GM21619 (cell line): Measurements from ENCODE around the gene MROH7.

Experiments
- ATAC-seq: cut with Tn5 transposase; IDR thresholded peaks from one replicate; pipeline ENCODE4 v1.9.1; 2021; ENCODE audit not compliant: unreplicated experiment

The MROH7 gene

GRCh38 chr1:54695221-54695620 lies 53.6 kb downstream of the MROH7 start:
- ATAC-seq = no peak

- ATAC-seq = no peak
Observed at GRCh38 chr1:54695764-54696163, 54.2 kb downstream of the MROH7 start.

DNA sequence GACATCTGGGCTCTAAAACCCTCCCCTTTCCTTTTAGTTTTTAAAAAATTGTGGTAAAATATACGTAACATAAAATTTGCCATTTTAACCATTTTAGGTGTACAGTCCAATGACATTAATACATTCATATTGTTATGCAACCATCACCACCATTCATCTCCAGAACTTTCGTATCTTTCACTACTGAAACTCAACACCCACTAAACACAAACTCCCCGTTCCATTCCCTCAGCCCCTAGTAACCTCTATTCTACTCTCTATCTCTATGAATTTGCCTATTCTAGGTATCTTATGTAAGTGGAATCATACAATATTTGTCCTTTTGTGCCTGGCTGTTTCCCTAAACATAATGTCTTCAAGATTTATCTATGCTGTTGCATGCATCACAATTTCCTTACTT lies 54.7 kb downstream of the MROH7 start:
- no peak for ATAC-seq

- ATAC-seq = no peak
Observed at GRCh38 chr1:54697896-54698295, 56.3 kb downstream of the MROH7 start.

- no peak for ATAC-seq
Observed at GRCh38 chr1:54698346-54698745, 56.8 kb downstream of the MROH7 start.

DNA sequence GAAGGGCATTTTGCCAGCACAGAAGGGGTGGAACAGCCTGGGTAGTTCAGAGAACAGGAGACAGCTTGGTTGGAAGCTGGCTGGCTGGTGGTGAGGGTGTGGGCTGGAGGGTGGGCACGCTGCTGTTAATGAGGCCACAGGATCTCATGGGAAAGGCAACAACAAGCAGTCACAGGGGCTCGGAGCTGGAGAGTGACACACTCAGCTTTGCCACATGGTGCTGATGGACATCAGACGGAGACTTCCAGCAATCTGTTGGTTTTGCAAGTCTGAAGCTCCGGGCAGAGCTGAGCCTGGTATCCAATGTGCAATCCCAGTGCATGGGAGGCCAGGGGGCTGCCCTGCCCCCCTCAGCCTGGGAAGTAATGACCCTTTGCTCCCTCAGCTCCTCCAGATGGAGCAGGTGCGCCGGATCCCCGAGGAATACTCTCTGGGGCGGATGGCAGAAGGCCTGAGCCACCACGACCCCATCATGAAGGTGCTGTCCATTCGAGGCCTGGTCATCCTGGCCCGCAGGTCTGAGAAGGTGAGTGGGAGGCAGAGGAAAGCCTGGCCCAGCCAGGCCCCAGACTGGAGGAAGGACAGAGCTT lies 58.4 kb downstream of the MROH7 start:
- ATAC-seq = no peak

- ATAC-seq = no peak
Observed at GRCh38 chr1:54701066-54701465, 59.5 kb downstream of the MROH7 start.

DNA sequence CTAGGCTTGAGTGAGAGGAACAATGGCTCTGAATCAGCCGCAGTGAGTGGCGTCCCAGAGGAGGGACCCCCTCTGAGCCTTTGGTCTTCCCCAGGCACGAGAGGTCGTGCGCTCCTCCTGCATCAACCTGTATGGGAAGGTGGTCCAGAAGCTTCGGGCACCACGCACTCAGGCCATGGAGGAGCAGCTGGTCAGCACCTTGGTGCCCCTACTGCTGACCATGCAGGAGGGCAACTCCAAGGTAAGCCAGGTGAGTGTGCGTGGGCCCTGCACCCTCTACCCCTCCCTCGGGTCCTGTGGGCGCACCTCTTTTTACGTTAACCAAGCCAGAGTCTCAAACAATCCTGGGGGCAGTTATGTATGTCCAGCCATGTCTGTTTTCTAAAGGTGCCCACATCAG lies 60.4 kb downstream of the MROH7 start:
- ATAC-seq = no peak

DNA sequence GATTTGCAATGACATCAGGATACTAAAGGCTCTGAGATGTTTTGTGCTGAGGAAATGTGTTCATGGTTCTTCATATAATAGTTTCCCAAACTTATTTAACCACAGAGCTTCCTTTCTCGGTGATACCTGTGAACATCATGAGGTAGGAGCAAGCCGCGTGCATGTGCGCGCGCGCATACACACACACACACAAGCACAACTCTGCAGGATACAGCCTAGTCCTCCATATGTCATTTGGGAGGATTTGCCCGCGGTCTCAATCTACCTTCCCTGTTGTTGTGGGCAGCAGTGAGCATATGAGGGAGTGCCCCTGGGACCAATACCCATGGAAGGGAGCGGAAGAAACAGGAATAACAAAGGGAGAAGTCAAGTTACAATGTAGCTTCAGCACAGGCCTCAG lies 61.9 kb downstream of the MROH7 start:
- ATAC-seq = no peak

DNA sequence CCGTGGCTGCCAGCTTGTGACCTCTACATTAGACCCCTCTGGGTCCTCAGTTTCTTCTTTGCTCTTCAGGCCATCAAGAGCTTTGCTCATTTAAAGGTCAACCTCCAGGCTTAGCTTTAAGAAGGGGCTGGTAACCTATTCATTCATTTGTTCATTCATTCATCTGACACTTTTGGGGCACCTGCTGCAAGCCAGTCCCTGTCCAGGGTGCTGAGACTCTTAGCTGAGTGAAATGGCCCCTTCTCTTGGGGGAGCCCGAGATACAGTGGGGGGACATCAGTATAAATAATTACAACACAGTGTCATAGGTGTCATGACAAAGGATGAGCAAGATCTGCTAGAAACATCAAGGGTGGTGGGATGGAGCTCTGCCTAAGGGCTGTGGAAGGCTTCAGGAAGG lies 63.6 kb downstream of the MROH7 start:
- ATAC-seq = no peak

- ATAC-seq = no peak
Observed at GRCh38 chr1:54706419-54706818, 64.8 kb downstream of the MROH7 start.

- no peak for ATAC-seq
Observed at GRCh38 chr1:54708385-54708784, 66.8 kb downstream of the MROH7 start.

- no peak for ATAC-seq
Observed at GRCh38 chr1:54709547-54710292, 68.1 kb downstream of the MROH7 start.

DNA sequence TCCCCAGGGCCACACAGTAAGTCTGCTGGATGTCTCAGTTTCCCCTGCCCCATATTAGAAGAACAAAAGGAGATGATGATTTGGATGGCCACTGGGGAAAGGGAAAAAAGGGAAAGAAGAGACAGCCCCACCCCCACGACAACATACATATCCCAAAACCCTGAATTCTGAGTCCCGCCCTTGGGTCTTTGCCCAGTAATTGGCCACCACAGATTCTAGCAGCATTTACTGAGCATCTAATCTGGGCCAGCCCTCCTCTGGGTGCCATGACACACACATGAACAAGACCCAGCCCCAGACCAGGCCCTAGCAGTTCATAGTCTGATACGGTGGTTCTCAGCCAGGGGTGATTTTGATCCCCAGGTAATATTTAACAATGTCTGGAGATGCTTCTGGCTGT lies 68.8 kb downstream of the MROH7 start:
- no peak for ATAC-seq

GRCh38 chr1:54710841-54711240 lies 69.3 kb downstream of the MROH7 start:
- no peak for ATAC-seq

- ATAC-seq = no peak
Observed at GRCh38 chr1:54711536-54711935, 70.0 kb downstream of the MROH7 start.

DNA sequence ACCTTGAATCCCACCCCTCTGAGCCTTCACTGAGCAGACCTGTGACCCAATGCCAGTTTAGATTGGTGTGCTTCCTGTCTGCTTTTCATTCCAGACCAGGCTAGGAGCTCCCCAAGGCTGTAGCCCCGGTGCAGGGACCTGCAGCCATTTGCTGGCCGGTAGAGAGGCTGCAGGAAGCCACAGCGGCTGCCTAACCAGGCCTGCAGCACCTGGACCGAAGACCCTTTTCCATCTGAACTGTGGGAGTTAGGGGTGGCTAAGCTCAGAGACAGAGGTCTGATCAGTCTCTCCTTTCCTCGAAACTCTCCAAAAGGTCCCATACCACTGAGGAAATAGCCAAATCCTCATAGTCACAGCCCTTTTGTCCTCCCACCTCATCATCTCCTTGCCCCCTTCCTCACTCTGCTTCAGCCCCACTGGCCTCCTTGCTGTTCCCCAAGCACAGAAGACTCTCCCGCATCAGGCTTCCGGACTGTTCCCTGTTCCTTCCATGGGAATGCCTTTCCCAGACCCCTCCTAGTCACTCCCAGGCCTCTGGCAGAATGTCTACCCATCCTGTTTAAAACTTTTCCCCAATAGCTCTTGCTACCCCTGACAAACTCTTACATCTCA lies 73.4 kb downstream of the MROH7 start:
- ATAC-seq = no peak

DNA sequence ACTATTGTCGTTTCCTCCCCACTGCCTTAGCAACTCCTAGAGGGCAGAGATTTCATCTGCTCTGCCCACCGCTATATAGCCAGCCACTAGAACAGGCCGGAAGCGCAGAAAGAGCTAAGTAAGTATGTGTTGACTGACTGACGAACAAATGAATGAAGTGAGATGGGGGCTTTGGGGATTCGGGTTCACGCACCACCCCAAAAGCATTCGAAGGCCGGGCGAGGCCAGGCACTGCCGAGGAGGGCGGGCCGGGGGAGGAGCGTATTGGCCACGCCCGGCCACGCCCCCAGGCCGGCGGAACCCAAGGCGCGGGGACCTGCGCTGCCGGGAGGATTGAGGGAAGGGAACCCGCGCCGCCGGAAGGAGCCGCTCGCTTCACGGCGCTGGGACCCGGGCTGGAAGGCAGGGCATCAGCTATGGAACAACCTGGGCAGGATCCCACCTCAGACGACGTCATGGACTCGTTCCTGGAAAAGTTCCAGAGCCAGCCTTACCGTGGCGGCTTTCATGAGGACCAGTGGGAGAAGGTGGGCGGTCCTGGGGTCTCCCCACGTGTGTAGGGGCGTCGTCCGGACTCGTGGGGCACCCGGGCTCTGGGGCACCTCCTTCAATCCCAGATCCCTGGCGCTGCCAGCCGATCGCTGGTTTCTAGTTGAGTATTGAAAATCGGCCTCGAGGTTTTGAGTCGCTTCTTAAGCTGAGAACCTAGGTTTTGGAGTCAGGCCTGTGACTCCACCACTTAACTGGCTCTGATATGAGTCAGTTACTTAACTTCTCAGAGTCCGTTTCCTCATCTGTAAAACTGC lies 74.1 kb downstream of the MROH7 start, which contains the start of gene TTC4:
TSS of gene TTC4 (plus strand) at position 369 of the 806 bp plus-strand sequence. CDS start at position 417, 48 bp downstream.
- ATAC-seq = peak; percentile 97

DNA sequence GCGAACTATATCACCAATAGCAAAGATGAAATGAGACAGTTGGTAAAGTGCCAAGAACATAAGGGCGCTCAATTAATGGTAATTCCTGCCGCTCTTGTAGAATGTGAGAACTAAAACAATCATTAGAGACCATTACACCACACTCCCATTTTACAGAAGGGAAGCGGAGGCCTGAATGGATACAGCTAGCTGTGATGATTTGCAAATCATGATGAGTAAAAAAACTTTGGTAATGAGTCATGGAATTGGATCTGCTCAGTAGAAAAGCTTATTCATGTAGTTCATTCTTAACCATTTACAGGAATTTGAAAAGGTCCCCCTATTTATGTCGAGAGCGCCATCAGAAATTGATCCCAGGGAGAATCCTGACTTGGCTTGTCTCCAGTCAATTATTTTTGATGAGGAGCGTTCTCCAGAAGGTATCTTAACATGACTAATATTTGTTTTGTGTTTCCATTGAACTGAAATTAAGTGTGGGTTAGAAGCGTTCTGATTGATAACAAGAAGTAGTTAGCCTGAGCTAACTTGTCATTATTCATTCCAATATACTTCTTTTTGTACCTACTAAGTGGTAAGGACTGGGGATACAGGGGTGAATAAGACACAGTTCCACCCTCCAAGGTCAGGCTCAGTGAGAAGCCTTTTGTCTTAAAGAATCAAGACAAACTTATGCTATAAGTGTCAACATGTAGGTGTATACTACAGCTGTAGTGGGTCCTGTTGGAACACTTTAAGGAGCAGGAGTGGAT lies 74.9 kb downstream of the MROH7 start:
- ATAC-seq = no peak

- no peak for ATAC-seq
Observed at GRCh38 chr1:54721719-54722118, 80.1 kb downstream of the MROH7 start.

DNA sequence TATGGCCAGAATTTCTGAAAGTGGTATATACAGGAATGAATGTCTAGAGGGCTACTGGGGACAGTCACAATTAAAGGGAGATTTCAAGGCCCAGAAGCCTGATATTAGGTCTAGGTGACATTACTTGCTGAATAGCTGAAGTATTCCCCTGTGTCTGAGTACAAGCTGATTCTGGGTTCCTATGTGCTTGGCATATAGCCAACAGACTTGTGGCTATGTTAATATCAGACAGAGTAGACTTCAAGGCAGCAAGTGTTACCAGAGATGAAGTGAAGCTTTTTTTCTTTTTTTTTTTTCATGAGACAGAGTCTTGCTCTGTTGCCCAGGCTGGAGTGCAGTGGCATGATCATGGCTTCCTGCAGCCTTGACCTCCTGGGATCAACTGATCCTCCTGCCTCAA lies 82.4 kb downstream of the MROH7 start:
- ATAC-seq = no peak
